HCT116 (cell line): ENCODE results near the gene COPS7B. TPM values are rescaled to one million over a fixed set of nuclear protein-coding genes. Genes with fewer than 3 reads are reported as not detected.

ENCODE experiments used
- ATAC-seq: fragments of 200-7000 bp; cut with Tn5 transposase; 2 replicates; pipeline ENCODE4 v1.9.1; 2020; ENCODE audit warnings: mild to moderate bottlenecking, moderate library complexity
- BruUV-seq: library from RNA; stranded (reverse); fragments of 400-500 nt; replicated peaks from 2 replicates; lab custom pipeline; 2021; lab: Mats Ljungman, UMichigan
- CTCF ChIA-PET: fragments of 300-600 bp; sonication (Branson Sonifier 250); formaldehyde crosslinking; loops from one replicate; lab custom pipeline; 2021; ENCODE audit warnings: antibody characterized with exemption; lab: Charles Lee
- POLR2A ChIA-PET: fragments of 300-600, 350-600 bp; sonication (Branson Sonifier 250); formaldehyde crosslinking; loops from one replicate; lab custom pipeline; 2021; ENCODE audit warnings: antibody characterized with exemption; lab: Charles Lee
- RAD21 ChIA-PET, 2 experiments: fragments of 300-600 bp; sonication (Branson Sonifier 250); formaldehyde crosslinking; loops; one replicate each; lab custom pipeline; 2023; ENCODE audit warnings: low total read pairs in 2 of 2; ENCODE audit not compliant: uncharacterized antibody in 2 of 2, unreplicated experiment in 2 of 2, low non-redundant PET in 1 of 2; lab: Charles Lee
- DNase-seq: peaks from one replicate; pipeline ENCODE4 v3.0.0-alpha.2; 2010; ENCODE audit warnings: low read depth, low spot score
- H2AFZ ChIP-seq: fragments of 200-600 bp; shearing (Covaris generic), sonication (generic); 2 replicates; pipeline ENCODE4 v1.6.1; 2017; ENCODE audit warnings: low read depth, mixed run types, mixed read lengths, antibody characterized with exemption, low read length; ENCODE audit not compliant: poor library complexity, severe bottlenecking
- H3K27ac ChIP-seq: 2 replicates; pipeline ENCODE4 v1.5.1; 2012; ENCODE audit warnings: low read depth, low read length
- H3K27me3 ChIP-seq: fragments of 200-600 bp; sonication (generic); 2 replicates; pipeline ENCODE4 v1.6.1; 2016; ENCODE audit warnings: mixed run types, low read length, mixed read lengths; ENCODE audit not compliant: insufficient read depth
- H3K36me3 ChIP-seq, 2 experiments: fragments of 200-500 bp in 1 of 2; fragments of 200-600 bp in 1 of 2; sonication (Bioruptor generic) in 1 of 2; sonication (generic) in 1 of 2; 2 replicates each; pipeline versions ENCODE4 v1.5.1 to v1.6.1; 2014 to 2016; ENCODE audit warnings: low read length in 2 of 2, inconsistent platforms in 1 of 2, mixed read lengths in 1 of 2, mixed run types in 1 of 2; ENCODE audit not compliant: insufficient read depth in 2 of 2, control insufficient read depth in 1 of 2
- H3K4me1 ChIP-seq, 2 experiments: fragments of 200-600 bp in 1 of 2; sonication (generic) in 1 of 2; 2 replicates each; pipeline versions ENCODE4 v1.5.1 to v1.6.1; 2012 to 2017; ENCODE audit warnings: low read length in 2 of 2, inconsistent platforms in 1 of 2, mild to moderate bottlenecking in 1 of 2, mixed read lengths in 1 of 2, mixed run types in 1 of 2, moderate library complexity in 1 of 2; ENCODE audit not compliant: insufficient read depth in 2 of 2, control insufficient read depth in 1 of 2
- H3K4me2 ChIP-seq: fragments of 200-600 bp; sonication (generic); 2 replicates; pipeline ENCODE4 v1.6.1; 2017; ENCODE audit warnings: mixed run types, low read length, mixed read lengths
- H3K4me3 ChIP-seq, 2 experiments: fragments of 200-600 bp in 1 of 2; sonication (generic) in 1 of 2; replicated peaks in 1 of 2; 2 replicates each; pipeline ENCODE4 v1.5.1; 2011 to 2016; ENCODE audit warnings: low read length in 2 of 2, control low read depth in 1 of 2, low read depth in 1 of 2, mild to moderate bottlenecking in 1 of 2, mixed read lengths in 1 of 2, mixed run types in 1 of 2
- H3K79me2 ChIP-seq: fragments of 200-600 bp; sonication (generic); 2 replicates; pipeline ENCODE4 v1.6.1; 2017; ENCODE audit warnings: mild to moderate bottlenecking, mixed run types, low read length, moderate library complexity, mixed read lengths; ENCODE audit not compliant: insufficient read depth
- H3K9ac ChIP-seq: fragments of 200-600 bp; sonication (generic); 2 replicates; pipeline ENCODE4 v1.6.1; 2016; ENCODE audit warnings: low read length, mixed read lengths
- H3K9me2 ChIP-seq: fragments of 200-600 bp; sonication (generic), shearing (Covaris generic); 2 replicates; pipeline ENCODE4 v1.6.1; 2017; ENCODE audit warnings: mixed run types, mild to moderate bottlenecking, moderate library complexity; ENCODE audit not compliant: insufficient read depth
- H3K9me3 ChIP-seq, 2 experiments: fragments of 200-500 bp in 1 of 2; fragments of 200-600 bp in 1 of 2; sonication (Bioruptor generic) in 1 of 2; sonication (generic) in 1 of 2; 2 replicates each; pipeline ENCODE4 v1.6.1; 2014 to 2017; ENCODE audit warnings: low read length in 2 of 2, mixed read lengths in 2 of 2, inconsistent platforms in 1 of 2, low read depth in 1 of 2, mild to moderate bottlenecking in 1 of 2, mixed run types in 1 of 2, moderate library complexity in 1 of 2; ENCODE audit not compliant: control insufficient read depth in 1 of 2, insufficient read depth in 1 of 2
- H4K20me1 ChIP-seq: fragments of 200-600 bp; sonication (generic), shearing (Covaris generic); 2 replicates; pipeline ENCODE4 v1.6.1; 2017; ENCODE audit warnings: mixed run types, mild to moderate bottlenecking, moderate library complexity; ENCODE audit not compliant: insufficient read depth
- ATF3 ChIP-seq: IDR thresholded peaks from 2 replicates; pipeline ENCODE4 v1.6.1; 2012
- CBX3 ChIP-seq: IDR thresholded peaks from 2 replicates; pipeline ENCODE4 v1.6.1; 2012; ENCODE audit warnings: low read depth
- CEBPB ChIP-seq: IDR thresholded peaks from 2 replicates; pipeline ENCODE4 v1.6.1; 2012; ENCODE audit warnings: low read depth
- EGR1 ChIP-seq: IDR thresholded peaks from 2 replicates; pipeline ENCODE4 v1.6.1; 2012; ENCODE audit warnings: low read depth
- ELF1 ChIP-seq: IDR thresholded peaks from 2 replicates; pipeline ENCODE4 v1.6.1; 2012; ENCODE audit warnings: low read depth, borderline replicate concordance
- EZH2 ChIP-seq: fragments of 200-600 bp; sonication (generic); IDR thresholded peaks from 2 replicates; pipeline ENCODE4 v1.6.1; 2017; ENCODE audit warnings: antibody characterized with exemption, mixed run types
- FOSL1 ChIP-seq: IDR thresholded peaks from 2 replicates; pipeline ENCODE4 v1.6.1; 2012; ENCODE audit warnings: low read depth
- JUND ChIP-seq: IDR thresholded peaks from 2 replicates; pipeline ENCODE4 v1.6.1; 2012
- POLR2A ChIP-seq: IDR thresholded peaks from 2 replicates; pipeline ENCODE4 v1.7.0; 2011; ENCODE audit warnings: borderline replicate concordance; ENCODE audit not compliant: insufficient read depth, insufficient read length; ENCODE audit errors: extremely low read depth
- POLR2AphosphoS5 ChIP-seq: IDR thresholded peaks from 2 replicates; pipeline ENCODE4 v1.6.1; 2011; ENCODE audit warnings: mild to moderate bottlenecking, low read depth, low read length, moderate library complexity
- RAD21 ChIP-seq: IDR thresholded peaks from 2 replicates; pipeline ENCODE4 v1.6.1; 2012; ENCODE audit warnings: low read depth, mild to moderate bottlenecking
- REST ChIP-seq: IDR thresholded peaks from 2 replicates; pipeline ENCODE4 v1.6.1; 2012; ENCODE audit warnings: low read depth
- SIN3A ChIP-seq: IDR thresholded peaks from 2 replicates; pipeline ENCODE4 v1.6.1; 2012; ENCODE audit warnings: low read depth
- SP1 ChIP-seq: IDR thresholded peaks from 2 replicates; pipeline ENCODE4 v1.6.1; 2012; ENCODE audit warnings: low read depth
- SRF ChIP-seq: IDR thresholded peaks from 2 replicates; pipeline ENCODE4 v1.6.1; 2012; ENCODE audit warnings: low read depth
- ZFX ChIP-seq: fragments of 450-650 bp; IDR thresholded peaks from 2 replicates; pipeline ENCODE4 v1.6.1; 2017
- ZNF274 ChIP-seq: fragments of 200-500 bp; sonication (Bioruptor generic); IDR thresholded peaks from 2 replicates; pipeline ENCODE4 v1.6.1; 2014; ENCODE audit warnings: mild to moderate bottlenecking, low read depth, low read length, inconsistent platforms
- intact Hi-C: fragments of 100-400 bp; cut with micrococcal nuclease; formaldehyde crosslinking; loops from 2 replicates; pipeline ENCODE4 v1.10.0; 2022
- total RNA-seq: library from RNA; stranded (reverse); gene quantifications from one replicate; pipeline ENCODE4 v1.2.1, GENCODE V29; 2021; ENCODE audit not compliant: unreplicated experiment
- TF ChIP-seq, protein P1 (sequence below): IDR thresholded peaks from 2 replicates; pipeline ENCODE4 v1.6.1; 2012

Gene COPS7B
- total RNA-seq, 1 experiment from 2014 or later = 52.9 TPM

DNA sequence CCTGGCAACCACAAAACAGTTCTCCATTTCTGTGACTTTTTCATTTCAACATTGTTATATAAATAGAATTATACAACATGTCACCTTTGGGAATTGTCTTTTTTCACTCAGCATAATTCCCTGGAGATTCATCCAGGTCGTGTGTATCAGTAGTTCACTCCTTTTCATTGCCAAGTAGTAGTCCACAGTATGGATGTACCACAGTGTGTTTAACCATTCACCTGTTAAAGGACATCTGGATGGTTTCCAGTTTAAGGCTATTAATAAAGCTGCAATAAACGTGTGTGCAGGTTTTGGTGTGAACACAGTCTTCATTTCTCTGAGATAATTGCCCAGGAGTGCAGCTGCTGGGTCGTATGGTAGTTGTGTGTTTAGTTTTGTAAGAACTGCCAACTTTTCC lies 35.7 kb downstream of the COPS7B start:
- H3K27ac ChIP-seq = no peak overlapping the region

More for the DNA sequence above, 35.7 kb downstream of the COPS7B start:
- intact Hi-C loops = no loop called here
- H3K79me2 ChIP-seq = no peaks in the 10 kb centered on the region
- H3K4me1 ChIP-seq = no peaks in the 10 kb centered on the region
- ChIA-PET CTCF (no interaction called here), POLR2A (no interaction called here), RAD21 (no interaction called here)
- H3K27me3 ChIP-seq = no peaks in the 10 kb centered on the region
- no peaks in the 10 kb centered on the region for H4K20me1 ChIP-seq
- BruUV-seq = no TSS peak
- H3K9me3 ChIP-seq = no peaks in the 10 kb centered on the region
- no peak for DNase-seq
- no peaks in the 10 kb centered on the region for H3K36me3 ChIP-seq
- no peak overlapping the region for H3K4me2 ChIP-seq
- H3K9ac ChIP-seq = no peak overlapping the region
- ATAC-seq = no peak
- TF ChIP-seq EGR1 (no peak), POLR2A (no peak), SIN3A (no peak), CEBPB (no peak), POLR2AphosphoS5 (no peak), FOSL1 (no peak), JUND (no peak), ZNF274 (no peak), ZFX (no peak), SRF (no peak), ELF1 (no peak), REST (no peak), ATF3 (no peak), CBX3 (no peak), SP1 (no peak), EZH2 (no peak), RAD21 (no peak)
- TF ChIP-seq, protein P1, sequence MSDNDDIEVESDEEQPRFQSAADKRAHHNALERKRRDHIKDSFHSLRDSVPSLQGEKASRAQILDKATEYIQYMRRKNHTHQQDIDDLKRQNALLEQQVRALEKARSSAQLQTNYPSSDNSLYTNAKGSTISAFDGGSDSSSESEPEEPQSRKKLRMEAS = no peak
- TF ChIP-seq, all 23 proteins: peak for 0
- H3K9me2 ChIP-seq = no peaks in the 10 kb centered on the region
- no peak overlapping the region for H3K4me3 ChIP-seq
- no peak overlapping the region for H2AFZ ChIP-seq
